NCI-H2227 treated with DMSO at 0.1 percent for 48 hours (cell line): ENCODE data around the gene MRPL58.
"Not testable (repeated sequence)": the region's sequence is repeated elsewhere in the genome, so short reads cannot be mapped to it uniquely, and the experiment has no call there.

ENCODE experiments used
- DNase-seq: peaks from one replicate; lab custom pipeline; 2025; lab: John Stamatoyannopoulos, UW

The MRPL58 gene

DNA sequence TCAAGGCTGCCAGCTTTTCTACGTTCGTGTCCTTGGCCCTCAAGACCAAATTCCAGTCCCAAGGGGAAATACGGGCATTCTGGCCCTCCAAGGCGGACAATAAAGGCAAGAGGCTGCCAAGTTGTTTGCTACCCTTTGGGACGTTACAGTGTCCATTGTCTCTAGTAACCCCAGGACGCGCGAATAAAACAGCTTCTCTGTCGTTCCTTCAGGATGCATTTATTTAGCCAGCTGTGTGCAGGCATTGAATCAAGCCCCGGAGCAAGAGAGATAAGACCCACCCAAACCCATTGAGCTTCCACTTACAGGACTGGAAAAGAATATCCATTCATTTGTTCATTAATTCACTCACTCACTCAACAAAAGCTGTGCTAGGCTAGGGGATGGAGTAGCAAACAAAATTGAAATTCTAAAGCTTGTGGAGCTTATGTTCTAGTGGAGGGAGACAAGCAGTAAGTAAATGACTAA is 656 bp downstream of the MRPL58 start:
- DNase-seq, result no peak

DNA sequence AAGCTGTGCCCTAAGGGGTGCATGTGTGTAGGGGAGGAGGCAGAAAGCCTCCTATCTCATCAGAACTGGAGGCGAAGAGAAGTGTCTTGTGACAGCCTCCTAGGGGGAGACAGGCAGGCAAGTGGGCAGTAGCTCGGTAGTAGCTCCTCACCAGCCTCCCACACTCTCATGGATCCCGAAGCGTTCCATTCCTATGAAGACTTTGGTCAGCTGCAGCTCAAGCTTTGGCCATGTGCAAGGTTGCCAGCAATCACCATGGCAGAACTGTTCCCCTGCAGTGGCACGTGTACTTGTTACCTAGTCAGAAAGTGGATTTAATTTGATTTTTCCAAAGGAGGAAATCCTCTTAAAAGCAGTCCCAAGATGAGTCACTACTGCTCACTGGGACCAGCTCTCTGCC is 6.7 kb downstream of the MRPL58 start:
- DNase-seq, result no peak

DNA sequence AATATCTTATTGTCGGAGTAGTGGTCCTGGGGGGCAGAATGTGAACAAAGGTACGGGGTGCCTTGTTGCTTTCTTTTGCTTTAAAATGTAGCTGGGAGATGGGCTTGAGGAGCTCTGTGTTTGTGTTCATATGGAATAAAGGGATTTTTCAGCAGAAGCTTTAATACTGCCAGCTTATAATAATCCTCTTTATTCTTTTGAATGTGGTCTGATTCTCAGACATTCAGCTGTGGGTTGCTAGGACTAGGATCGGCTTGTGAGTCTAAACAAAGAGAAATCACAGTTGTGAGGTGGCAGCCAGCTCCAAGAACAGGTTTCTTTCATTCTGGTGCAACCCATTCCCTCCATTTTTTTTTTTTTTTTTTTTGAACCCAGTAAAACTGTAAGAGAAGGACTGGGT is 7.2 kb downstream of the MRPL58 start:
- DNase-seq, result no peak

GRCh38 chr17:75020331-75021110 is 8.1 kb downstream of the MRPL58 start:
- no peak for DNase-seq

GRCh38 chr17:75024686-75025397 is 12.4 kb downstream of the MRPL58 start:
- no peak for DNase-seq

- not testable (repeated sequence) for DNase-seq
Measured at GRCh38 chr17:75025398-75025734, 12.9 kb downstream of the MRPL58 start.

GRCh38 chr17:75026650-75027049 is 14.2 kb downstream of the MRPL58 start:
- not testable (repeated sequence) for DNase-seq

GRCh38 chr17:75030161-75030560 is 17.7 kb downstream of the MRPL58 start:
- DNase-seq, result no peak

- DNase-seq, result peak; percentile 83
Measured at GRCh38 chr17:75031972-75032719, 19.7 kb downstream of the MRPL58 start.

DNA sequence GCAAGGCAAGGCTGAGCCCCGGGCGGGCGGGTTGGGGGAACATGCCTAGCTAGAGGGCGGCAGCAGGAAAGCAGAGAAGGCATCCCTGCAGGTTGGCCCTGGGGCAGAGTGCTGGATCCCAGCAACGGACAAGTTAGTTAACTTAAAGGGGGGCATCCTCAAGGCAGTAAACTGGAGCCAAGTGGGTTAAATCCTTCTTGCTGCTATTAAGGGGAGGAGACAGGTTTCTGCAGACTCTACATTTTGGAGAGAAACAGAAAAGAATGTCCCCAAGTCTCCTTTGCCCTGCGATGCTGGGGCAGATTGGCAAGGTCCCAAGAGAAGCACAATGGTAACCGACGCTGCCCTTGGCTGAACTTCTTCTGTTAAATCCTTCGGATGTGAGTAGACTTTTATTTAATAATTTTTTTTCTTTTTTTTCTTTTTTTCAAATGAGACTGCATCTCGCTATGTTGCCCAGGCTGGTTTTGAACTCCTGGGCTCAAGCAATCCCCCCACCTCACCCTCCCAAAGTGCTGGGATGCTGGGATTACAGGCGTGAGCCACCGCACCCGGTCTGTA is 20.3 kb downstream of the MRPL58 start:
- DNase-seq, result no peak

DNA sequence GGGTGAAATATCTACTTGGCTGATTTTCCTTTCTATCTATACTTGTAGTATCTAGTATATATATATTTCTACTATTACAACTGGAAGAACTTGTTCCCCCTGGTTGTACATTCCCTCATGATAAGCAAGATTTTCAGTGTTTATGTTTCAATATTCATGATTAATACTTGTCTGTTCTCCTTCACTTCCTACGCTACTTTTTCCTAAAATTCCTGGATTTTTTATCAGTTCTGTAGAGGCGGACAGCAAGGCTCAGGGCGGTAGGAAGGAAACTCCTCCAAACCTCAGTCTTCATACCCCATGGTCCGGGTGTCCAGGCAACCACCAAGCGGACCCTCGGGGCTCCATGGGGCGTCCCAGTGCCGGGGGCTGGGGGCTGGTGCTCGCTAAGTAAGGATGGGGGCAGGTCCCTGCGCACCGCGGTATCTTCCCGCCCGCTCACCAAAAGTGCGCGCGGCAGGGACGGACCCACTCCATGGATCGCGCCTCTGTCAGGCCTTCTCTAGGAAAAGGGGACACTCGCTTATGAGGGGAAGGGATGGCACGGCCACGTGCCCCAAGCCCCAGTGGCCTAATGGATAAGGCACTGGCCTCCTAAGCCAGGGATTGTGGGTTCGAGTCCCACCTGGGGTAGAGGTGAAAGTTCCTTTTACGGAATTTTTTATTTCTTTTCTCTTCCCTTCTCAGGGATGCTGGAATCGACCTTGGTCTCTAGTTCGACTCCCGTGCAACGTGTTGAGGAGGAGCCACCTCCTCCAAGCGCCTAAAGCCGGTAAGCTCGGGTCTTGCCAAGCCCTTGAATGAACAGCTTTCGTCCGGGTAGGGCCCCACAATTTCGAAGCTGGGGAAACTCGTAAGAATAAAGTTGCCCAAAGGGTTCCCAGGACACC is 21.1 kb downstream of the MRPL58 start:
- DNase-seq, result peak; percentile 90

DNA sequence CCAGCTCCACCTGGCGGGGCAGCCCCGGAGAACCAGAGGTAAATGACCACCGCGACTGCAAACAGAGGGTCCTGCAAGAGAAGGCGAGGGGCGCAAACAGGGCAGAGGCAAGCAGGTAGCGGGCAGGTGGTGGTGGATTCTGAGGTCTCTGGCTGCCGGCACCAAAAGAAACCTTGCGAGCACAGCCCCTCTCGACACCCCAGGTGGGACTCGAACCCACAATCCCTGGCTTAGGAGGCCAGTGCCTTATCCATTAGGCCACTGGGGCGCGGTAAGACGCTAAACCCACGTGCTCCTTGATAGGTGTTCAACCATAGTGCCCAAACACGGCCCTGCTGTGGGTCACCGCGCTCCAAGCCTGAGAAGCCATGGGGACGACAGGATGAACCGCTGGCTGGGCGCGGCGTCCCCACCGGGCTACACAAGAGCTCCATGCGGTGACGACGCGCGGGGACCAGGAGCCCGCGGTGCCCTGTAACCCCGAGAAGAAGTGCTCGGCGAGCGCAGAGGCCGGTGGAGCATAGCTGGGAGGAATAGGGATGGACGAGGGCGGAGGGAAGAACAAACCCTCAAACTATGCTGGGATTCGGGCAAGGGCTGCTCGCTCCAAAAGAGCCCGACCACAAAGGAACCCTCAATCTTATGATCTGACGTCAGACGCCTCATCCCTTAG is 21.9 kb downstream of the MRPL58 start:
- peak; percentile 82 for DNase-seq

DNA sequence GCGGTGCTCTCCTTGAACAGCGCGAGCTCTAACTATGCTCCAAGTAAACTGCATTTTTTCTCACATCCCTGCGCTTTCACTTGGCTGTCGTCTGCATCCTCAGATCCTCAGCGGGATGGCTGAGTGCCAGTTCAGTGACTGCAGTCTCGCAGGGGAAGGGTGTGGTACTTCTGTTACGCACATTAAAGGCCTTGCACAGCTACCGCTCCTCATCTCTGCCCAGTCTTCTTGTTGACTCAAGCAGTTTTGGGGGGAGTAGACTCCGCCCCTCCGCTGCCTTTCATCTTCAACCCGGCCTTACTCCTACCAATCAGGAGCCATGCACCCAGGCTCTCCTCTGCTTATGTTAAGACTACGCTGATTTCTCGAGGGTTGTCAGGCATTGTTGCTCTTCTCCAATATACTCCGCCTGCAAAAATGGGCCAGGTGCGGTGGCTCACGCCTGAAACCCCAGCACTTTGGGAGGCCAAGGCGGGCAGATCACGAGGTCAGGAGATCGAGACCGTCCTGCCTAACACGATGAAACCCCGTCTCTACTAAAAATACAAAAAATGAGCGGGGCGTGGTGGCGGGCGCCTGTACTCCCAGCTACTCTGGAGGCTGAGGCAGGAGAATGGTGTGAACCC is 24.3 kb downstream of the MRPL58 start:
- DNase-seq, result peak; percentile 93

DNA sequence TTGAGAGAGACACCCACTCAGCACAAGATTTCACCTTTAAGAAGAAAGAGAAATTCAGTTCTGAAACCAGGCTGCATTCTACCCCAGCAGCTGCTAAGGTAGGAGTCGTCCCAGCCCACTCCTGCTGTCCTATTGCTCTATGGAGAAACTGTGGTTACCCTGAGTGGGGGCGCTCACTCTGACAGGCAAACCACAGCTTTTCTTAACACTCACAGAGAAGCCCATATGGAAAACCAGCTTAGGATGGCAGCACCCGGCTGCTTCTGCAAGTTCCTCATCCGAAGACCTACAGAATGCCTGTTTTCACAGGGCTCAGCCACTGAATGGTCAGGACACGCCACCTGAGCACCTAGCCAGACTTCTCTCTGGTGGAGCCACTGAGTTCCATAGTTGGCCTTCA is 26.8 kb downstream of the MRPL58 start:
- DNase-seq, result no peak

- DNase-seq, result no peak
Measured at GRCh38 chr17:75041656-75042280, 29.3 kb downstream of the MRPL58 start.

DNA sequence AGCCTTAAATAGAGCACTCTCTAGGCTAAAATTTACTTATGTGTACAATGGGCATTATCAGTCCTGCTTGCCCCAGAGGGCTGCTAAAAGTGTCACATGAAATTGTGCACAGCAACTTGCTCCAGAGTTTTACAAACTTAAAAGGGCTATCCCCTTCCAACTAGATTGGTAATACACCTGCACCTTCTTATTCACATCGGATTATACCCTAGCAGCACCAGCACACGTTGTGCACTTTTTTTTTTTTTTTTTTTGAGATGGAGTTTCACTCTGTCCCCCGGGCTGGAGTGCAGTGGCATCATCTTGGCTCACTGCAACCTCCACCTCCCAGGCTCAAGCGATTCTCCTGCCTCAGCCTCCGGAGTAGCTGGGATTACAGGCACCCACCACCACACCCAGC is 31.3 kb downstream of the MRPL58 start:
- not testable (repeated sequence) for DNase-seq

- no peak for DNase-seq
Measured at GRCh38 chr17:75044716-75045115, 32.2 kb downstream of the MRPL58 start.

DNA sequence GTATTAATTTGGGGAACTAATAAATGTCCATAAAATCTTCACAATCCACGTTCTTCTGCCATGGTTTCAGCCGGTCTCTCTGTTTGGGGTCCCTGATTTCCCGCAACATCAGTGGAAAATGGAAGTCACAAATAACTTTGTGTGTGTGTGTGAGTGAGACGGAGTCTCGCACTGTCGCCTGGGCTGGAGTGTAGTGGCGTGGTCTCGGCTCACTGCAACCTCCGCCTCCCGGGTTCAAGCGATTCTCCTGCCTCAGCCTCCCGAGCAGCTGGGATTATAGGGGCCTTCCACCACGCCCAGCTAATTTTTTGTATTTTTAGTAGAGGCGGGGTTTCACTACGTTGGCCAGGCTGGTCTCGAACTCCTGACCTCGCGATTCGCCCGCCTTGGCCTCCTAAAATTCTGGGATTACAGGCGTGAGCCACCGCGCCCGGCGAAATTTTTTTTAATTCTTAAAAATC is 33.5 kb downstream of the MRPL58 start:
- not testable (repeated sequence) for DNase-seq

DNA sequence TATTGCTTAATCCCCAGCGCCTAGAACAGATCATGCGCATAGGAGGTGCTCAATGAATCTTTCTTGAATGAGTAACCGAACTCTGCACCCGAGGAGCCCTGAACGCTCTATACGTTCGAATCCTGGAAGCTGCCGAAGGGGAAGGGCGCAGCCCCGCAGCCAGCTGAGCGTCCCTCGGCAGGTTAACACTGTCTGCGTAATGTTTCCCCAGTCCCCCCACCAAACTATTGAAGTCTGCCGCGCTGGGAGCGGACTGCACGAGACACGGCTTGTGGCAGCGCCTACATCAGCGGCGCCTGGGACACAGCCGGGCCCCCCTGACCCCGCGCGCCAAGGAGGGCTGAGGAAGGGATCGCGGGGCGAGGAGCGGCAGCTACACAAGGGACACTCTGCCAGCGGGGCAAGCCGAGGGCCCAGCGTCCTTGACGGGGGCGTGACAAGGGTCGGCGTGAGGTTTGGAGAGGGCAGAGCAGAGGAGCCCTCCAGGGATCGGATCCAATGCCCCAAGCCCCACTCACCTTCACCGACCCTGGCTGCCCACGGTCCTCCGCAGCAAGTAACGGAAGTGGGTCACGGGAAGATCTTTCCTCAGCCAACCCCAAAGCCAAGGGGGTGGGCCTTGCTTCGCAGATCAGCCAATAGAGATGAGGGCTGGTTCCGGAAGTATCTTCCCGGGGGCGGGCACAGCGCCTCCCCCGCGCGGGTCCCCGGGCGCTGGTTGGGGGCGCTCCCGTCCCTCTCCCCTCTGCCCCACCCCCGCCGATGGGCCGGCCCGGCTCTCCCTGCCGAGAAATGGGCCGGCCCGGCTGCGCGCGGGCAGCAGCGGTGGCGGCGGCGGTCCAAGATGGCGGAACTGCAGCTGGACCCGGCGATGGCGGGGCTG is 34.2 kb downstream of the MRPL58 start, which contains the start of the genes ATP5PD and KCTD2:
Gene ATP5PD, minus strand, starts transcription at position 563 of the 883 bp plus-strand sequence. CDS start 4,319 bp downstream, outside the sequence.
Gene KCTD2, plus strand, starts transcription at position 819 of the 883 bp plus-strand sequence. Its CDS starts 26 bp downstream, at position 845.
- peak; percentile 97 for DNase-seq
